SU-DHL-6 (cell line): ENCODE results near the gene METTL24.

Experiments
- H2AFZ ChIP-seq: fragments of 200-600 bp; sonication (generic); 2 replicates; pipeline ENCODE4 v1.6.1; 2014; ENCODE audit warnings: low read depth, mild to moderate bottlenecking, moderate library complexity, mixed read lengths, antibody characterized with exemption, low read length; ENCODE audit not compliant: severe bottlenecking
- H3F3A ChIP-seq: fragments of 200-600 bp; shearing (Covaris generic); 2 replicates; pipeline ENCODE4 v1.6.0; 2016; ENCODE audit warnings: antibody characterized with exemption, mild to moderate bottlenecking; ENCODE audit not compliant: insufficient read depth
- H3K27ac ChIP-seq: fragments of 200-600 bp; sonication (generic); 2 replicates; pipeline ENCODE4 v1.5.1; 2016; ENCODE audit warnings: low read depth, mild to moderate bottlenecking, low read length, moderate library complexity, mixed read lengths
- H3K27me3 ChIP-seq: fragments of 200-600 bp; sonication (generic), shearing (Covaris generic); 2 replicates; pipeline ENCODE4 v1.6.0; 2014; ENCODE audit warnings: mild to moderate bottlenecking, low read length
- H3K36me3 ChIP-seq: fragments of 200-600 bp; sonication (generic); 2 replicates; pipeline ENCODE4 v1.6.1; 2014; ENCODE audit warnings: mild to moderate bottlenecking, low read length, mixed read lengths
- H3K4me2 ChIP-seq: fragments of 300-600, 200-600 bp; shearing (Covaris generic), sonication (generic); 2 replicates; pipeline ENCODE4 v1.6.0; 2014; ENCODE audit warnings: low read length, low read depth, mild to moderate bottlenecking; ENCODE audit not compliant: poor library complexity, severe bottlenecking
- H3K4me3 ChIP-seq: fragments of 200-600 bp; sonication (generic); 2 replicates; pipeline ENCODE4 v1.5.1; 2014; ENCODE audit warnings: antibody characterized with exemption, low read length, mild to moderate bottlenecking, mixed read lengths; ENCODE audit not compliant: insufficient read depth, poor library complexity, severe bottlenecking
- H3K79me2 ChIP-seq: fragments of 200-600 bp; sonication (generic); 2 replicates; pipeline ENCODE4 v1.6.1; 2014; ENCODE audit warnings: mild to moderate bottlenecking, low read length, moderate library complexity; ENCODE audit not compliant: insufficient read depth
- H3K9ac ChIP-seq: fragments of 200-600 bp; sonication (generic); 2 replicates; pipeline ENCODE4 v1.7.0; 2014; ENCODE audit warnings: mild to moderate bottlenecking, low read length
- H3K9me2 ChIP-seq: fragments of 200-600 bp; sonication (generic); replicated peaks from 2 replicates; pipeline ENCODE4 v1.6.1; 2014; ENCODE audit warnings: low read length; ENCODE audit not compliant: insufficient read depth
- H3K9me3 ChIP-seq: fragments of 200-600 bp; sonication (generic); 2 replicates; pipeline ENCODE4 v1.6.1; 2014; ENCODE audit warnings: low read length, mixed read lengths; ENCODE audit not compliant: insufficient read depth
- H4K20me1 ChIP-seq: fragments of 200-600 bp; sonication (generic); 2 replicates; pipeline ENCODE4 v1.6.1; 2014; ENCODE audit warnings: low read depth, mild to moderate bottlenecking, antibody characterized with exemption, low read length, moderate library complexity, mixed read lengths
- EZH2phosphoT487 ChIP-seq: fragments of 200-600 bp; sonication (generic), shearing (Covaris generic); conservative IDR thresholded peaks from 2 replicates; pipeline ENCODE4 v1.6.1; 2018; ENCODE audit warnings: mild to moderate bottlenecking, antibody characterized with exemption, low read length, moderate library complexity, mixed read lengths
- TF ChIP-seq, protein P1 (sequence below): fragments of 200-600 bp; sonication (generic); IDR thresholded peaks from one replicate; pipeline ENCODE4 v1.5.1; 2017; ENCODE audit warnings: antibody characterized with exemption, mild to moderate bottlenecking, low read length, moderate library complexity; ENCODE audit not compliant: insufficient read depth, poor library complexity, severe bottlenecking

Gene METTL24

DNA sequence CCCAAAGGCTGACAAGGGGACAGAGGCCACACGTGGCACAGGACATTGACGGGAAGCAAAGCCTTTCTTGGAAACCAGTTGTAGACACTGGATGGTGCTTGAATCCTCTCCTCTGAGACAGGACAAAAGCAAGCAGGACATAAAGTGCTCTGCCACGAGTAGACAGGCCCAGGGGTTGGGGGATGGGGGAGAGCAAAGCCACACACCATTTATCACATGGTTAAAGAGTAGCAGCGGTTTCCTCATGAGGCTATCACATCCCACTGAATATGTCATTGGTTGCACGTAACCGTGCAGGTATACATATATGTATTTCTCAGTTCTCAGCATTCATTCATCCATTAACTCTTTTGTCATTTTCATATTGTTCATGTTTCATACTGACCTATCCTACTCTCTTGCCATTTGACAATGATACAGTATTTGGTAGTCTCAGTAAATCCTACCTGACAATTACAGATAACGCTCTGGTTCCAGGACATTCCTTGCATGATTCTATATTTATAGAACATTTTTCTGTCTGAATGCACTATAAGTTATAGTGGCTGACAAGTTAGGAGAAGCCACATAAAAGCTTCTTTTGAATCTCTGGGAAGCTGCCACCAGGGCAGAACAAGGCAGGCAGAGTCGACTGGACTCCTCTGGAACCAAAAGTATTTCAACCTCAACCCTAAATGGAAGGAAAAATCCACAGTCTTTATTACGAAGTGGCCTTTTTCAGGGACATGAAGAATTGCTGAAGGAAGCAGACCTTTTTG lies 23.5 kb downstream of the METTL24 start:
- no peak for TF ChIP-seq EZH2phosphoT487
- TF ChIP-seq, protein P1, sequence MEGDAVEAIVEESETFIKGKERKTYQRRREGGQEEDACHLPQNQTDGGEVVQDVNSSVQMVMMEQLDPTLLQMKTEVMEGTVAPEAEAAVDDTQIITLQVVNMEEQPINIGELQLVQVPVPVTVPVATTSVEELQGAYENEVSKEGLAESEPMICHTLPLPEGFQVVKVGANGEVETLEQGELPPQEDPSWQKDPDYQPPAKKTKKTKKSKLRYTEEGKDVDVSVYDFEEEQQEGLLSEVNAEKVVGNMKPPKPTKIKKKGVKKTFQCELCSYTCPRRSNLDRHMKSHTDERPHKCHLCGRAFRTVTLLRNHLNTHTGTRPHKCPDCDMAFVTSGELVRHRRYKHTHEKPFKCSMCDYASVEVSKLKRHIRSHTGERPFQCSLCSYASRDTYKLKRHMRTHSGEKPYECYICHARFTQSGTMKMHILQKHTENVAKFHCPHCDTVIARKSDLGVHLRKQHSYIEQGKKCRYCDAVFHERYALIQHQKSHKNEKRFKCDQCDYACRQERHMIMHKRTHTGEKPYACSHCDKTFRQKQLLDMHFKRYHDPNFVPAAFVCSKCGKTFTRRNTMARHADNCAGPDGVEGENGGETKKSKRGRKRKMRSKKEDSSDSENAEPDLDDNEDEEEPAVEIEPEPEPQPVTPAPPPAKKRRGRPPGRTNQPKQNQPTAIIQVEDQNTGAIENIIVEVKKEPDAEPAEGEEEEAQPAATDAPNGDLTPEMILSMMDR, result no peak
- H3K4me3 ChIP-seq, result no peak overlapping the region
- no peaks in the 10 kb centered on the region for H3K36me3 ChIP-seq
- no peaks in the 10 kb centered on the region for H3F3A ChIP-seq
- no peaks in the 10 kb centered on the region for H3K9me3 ChIP-seq
- H2AFZ ChIP-seq, result no peak overlapping the region
- no peaks in the 10 kb centered on the region for H4K20me1 ChIP-seq
- no peak overlapping the region for H3K4me2 ChIP-seq
- H3K79me2 ChIP-seq, result no peaks in the 10 kb centered on the region
- no peak overlapping the region for H3K27ac ChIP-seq
- H3K9ac ChIP-seq, result no peak overlapping the region
- no peaks in the 10 kb centered on the region for H3K27me3 ChIP-seq
- H3K9me2 ChIP-seq, result no peaks in the 10 kb centered on the region

DNA sequence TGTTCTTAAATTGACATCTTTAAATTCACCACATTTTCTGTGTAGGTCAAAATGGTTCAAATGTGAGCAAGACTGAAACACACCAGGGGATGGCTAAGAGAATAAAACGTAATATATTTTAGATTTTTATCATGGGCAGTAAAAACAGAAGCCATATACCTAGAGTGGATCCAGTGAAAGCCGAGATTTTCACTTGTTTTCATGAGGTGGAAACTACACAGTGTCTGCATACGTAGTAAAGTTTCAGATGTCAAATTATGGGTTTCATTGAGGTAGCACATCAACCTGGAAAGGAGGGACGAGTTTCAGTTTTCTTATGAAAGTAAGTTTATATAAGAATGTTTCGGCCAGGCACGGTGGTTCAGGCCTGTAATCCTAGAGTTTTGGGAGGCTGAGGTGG lies 25.9 kb downstream of the METTL24 start:
- Histone ChIP-seq H3K27me3 (no peaks in the 10 kb centered on the region), H3K9ac (no peak overlapping the region), H3K9me2 (no peaks in the 10 kb centered on the region), H3K36me3 (no peaks in the 10 kb centered on the region), H3K79me2 (no peaks in the 10 kb centered on the region), H3K9me3 (no peaks in the 10 kb centered on the region), H3K27ac (no peak overlapping the region), H3F3A (no peaks in the 10 kb centered on the region), H3K4me2 (no peak overlapping the region), H3K4me3 (no peak overlapping the region), H2AFZ (no peak overlapping the region), H4K20me1 (no peaks in the 10 kb centered on the region)
- no peak for TF ChIP-seq EZH2phosphoT487
- TF ChIP-seq, protein P1, result no peak

DNA sequence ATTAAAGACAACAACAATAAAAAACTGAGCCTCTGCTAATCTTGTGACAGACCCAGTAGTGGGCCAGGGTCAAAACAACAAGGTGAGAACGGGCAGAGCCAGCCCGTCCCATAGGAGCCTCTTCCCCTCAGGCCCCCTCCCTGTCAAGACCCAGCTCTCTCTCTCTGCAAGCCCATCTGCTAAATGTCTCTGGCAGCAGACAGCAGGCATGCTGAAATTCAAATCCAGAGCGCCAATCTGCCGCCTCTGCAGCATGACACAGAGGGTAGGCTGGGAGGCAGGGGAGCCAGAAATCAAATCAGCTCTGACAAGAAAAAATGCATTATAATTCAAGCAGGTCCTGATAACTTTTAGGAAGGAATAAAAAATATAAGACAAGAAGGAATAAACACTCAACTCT lies 26.3 kb downstream of the METTL24 start:
- Histone ChIP-seq H3K4me3 (no peak overlapping the region), H2AFZ (no peak overlapping the region), H3K79me2 (no peaks in the 10 kb centered on the region), H3K9me3 (no peaks in the 10 kb centered on the region), H3K4me2 (no peak overlapping the region), H3K36me3 (no peaks in the 10 kb centered on the region), H3K27me3 (no peaks in the 10 kb centered on the region), H3F3A (no peaks in the 10 kb centered on the region), H4K20me1 (no peaks in the 10 kb centered on the region), H3K9ac (no peak overlapping the region), H3K9me2 (no peaks in the 10 kb centered on the region), H3K27ac (no peak overlapping the region)
- TF ChIP-seq, protein P1, result no peak
- no peak for TF ChIP-seq EZH2phosphoT487
